Esophagus muscularis mucosa (tissue), 4 donors: ENCODE results near the gene ACSM2A.
"Not testable (repeated sequence)": the region's sequence is repeated elsewhere in the genome, so short reads cannot be mapped to it uniquely, and the experiment has no call there.

ENCODE experiments used
- EP300 ChIP-seq: sonication (generic); formaldehyde crosslinking; IDR thresholded peaks from one replicate; pipeline ENCODE4 v1.6.1; 2017; ENCODE audit warnings: antibody characterized with exemption
- POLR2AphosphoS5 ChIP-seq, 2 donors: sonication (generic); formaldehyde crosslinking; IDR thresholded peaks; one replicate each; pipeline ENCODE4 v1.6.1; 2017; ENCODE audit warnings: antibody characterized with exemption in 2 of 2
- TF ChIP-seq, protein P1 (sequence below), 3 experiments: fragments of 200-600 bp in 2 of 3; fragments of 450-650 bp in 1 of 3; sonication (generic) in 2 of 3; IDR thresholded peaks; one replicate each; pipeline ENCODE4 v1.5.1; 2017 to 2019; ENCODE audit warnings: antibody characterized with exemption in 3 of 3, mild to moderate bottlenecking in 2 of 3, moderate library complexity in 1 of 3

DNA sequence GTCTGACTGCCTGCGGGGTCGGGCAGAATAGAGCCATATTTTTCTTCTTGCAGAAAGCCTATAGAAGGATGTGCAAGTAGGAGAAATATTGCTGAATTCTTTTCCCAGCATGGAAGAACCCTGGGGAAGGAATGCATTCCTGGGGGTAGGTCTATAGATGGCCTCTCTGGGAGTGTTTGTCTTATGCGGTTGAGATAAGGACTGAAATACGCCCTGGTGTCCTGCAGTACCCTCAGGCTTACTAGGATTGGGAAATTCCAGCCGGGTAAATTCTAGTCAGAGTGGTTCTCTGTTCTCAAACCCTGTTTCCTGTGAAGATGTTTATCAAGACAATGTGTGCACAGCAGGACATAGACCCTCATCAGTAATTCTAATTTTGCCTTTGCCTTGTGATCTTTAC is 2.3 kb downstream of the ACSM2A start:
- TF ChIP-seq, protein P1, sequence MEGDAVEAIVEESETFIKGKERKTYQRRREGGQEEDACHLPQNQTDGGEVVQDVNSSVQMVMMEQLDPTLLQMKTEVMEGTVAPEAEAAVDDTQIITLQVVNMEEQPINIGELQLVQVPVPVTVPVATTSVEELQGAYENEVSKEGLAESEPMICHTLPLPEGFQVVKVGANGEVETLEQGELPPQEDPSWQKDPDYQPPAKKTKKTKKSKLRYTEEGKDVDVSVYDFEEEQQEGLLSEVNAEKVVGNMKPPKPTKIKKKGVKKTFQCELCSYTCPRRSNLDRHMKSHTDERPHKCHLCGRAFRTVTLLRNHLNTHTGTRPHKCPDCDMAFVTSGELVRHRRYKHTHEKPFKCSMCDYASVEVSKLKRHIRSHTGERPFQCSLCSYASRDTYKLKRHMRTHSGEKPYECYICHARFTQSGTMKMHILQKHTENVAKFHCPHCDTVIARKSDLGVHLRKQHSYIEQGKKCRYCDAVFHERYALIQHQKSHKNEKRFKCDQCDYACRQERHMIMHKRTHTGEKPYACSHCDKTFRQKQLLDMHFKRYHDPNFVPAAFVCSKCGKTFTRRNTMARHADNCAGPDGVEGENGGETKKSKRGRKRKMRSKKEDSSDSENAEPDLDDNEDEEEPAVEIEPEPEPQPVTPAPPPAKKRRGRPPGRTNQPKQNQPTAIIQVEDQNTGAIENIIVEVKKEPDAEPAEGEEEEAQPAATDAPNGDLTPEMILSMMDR (IDR thresholded peaks at IDR 0.05): not testable (repeated sequence)
- not testable (repeated sequence) for TF ChIP-seq POLR2AphosphoS5 (IDR thresholded peaks at IDR 0.05); EP300
